G401 (cell line): ENCODE data around the gene SIGLEC11. TPM values are rescaled to one million over a fixed set of nuclear protein-coding genes. Genes with fewer than 3 reads are reported as not detected.
"Not testable (repeated sequence)": the region's sequence is repeated elsewhere in the genome, so short reads cannot be mapped to it uniquely, and the experiment has no call there.

Experiments used
- DNase-seq: peaks from one replicate; pipeline ENCODE4 v3.0.0-alpha.2; 2015; ENCODE audit warnings: low spot score
- in situ Hi-C: cut with HindIII; loops from 2 replicates; pipeline ENCODE4 v1.10.0; 2016; ENCODE audit warnings: low sequenced_read_pairs, mixed read lengths
- total RNA-seq: library from RNA; depleted of rRNA; stranded (reverse); fragments of >200 nt; shearing (Covaris generic); gene quantifications from 2 replicates; pipeline ENCODE4 v1.2.3, GENCODE V29; 2014; rRNA removed

The SIGLEC11 gene, protein sequence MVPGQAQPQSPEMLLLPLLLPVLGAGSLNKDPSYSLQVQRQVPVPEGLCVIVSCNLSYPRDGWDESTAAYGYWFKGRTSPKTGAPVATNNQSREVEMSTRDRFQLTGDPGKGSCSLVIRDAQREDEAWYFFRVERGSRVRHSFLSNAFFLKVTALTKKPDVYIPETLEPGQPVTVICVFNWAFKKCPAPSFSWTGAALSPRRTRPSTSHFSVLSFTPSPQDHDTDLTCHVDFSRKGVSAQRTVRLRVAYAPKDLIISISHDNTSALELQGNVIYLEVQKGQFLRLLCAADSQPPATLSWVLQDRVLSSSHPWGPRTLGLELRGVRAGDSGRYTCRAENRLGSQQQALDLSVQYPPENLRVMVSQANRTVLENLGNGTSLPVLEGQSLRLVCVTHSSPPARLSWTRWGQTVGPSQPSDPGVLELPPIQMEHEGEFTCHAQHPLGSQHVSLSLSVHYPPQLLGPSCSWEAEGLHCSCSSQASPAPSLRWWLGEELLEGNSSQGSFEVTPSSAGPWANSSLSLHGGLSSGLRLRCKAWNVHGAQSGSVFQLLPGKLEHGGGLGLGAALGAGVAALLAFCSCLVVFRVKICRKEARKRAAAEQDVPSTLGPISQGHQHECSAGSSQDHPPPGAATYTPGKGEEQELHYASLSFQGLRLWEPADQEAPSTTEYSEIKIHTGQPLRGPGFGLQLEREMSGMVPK
- total RNA-seq: not detected in 2 replicates

DNA sequence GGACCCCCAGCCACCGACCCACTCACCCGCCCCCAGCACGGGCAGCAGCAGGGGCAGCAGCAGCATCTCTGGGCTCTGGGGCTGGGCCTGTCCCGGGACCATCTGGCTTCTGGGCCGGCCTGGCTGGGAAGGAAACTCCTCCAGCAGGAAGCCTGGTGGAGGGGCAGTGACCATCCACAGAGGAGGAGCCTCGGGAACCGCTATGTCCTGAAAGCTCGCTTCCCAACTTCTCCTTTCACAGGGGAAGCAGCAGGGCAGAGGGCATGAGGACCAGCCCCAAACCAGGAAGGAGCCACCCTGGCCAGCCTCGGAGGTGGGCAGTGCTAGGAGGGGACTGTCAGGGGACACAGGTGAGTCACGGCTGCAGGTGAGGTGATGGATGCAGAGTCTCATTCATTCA, at the start of gene SIGLEC11:
TSS of gene SIGLEC11 (minus strand) at position 193 of the 400 bp plus-strand sequence. CDS start at position 102, 91 bp downstream.
- DNase-seq, in situ Hi-C loops: not testable (repeated sequence)

DNA sequence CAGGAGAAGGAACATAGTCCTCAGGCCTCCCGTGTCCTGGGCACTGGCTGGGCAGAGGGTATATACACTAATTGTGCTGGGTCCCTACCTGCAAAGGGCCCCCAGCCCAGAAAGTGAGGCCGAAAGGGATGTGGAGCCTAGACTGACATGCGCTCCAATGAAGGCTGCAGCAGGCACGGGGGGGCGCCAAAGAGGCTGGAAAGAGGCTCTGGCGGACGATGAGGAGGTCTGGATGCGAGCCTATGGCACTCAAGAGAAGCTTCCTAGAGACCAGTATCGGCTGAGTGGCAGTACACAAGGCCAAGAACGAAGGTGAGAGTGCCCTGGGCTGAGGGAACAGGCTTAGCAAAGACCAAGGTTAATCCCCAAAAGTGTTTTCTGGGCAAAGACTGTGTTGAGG, 47.6 kb upstream of the SIGLEC11 start:
- no peak for DNase-seq

DNA sequence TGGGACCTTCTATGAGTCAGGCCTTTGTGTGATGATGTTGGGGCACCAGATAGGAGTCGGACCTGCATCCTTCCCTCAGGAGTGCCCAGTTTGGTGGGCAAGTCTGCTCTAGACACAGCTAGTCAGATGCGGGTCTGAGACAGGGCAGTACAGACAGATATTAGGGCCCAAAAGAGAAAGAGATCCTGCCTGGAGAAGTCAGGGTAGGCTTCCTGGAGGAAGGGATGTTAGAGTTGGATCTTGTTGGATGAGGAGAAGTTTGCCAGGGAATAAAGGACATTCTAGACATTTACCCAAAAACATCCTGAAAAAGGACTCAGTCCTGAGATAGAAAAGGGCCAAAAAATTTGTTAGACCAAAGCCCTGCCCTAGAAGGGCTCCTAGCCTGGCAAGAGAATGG, 47.0 kb upstream of the SIGLEC11 start:
- no peak for DNase-seq
- in situ Hi-C loops: no loop called here

More for the DNA sequence above, 47.6 kb upstream of the SIGLEC11 start:
- in situ Hi-C loops: no loop called here

DNA sequence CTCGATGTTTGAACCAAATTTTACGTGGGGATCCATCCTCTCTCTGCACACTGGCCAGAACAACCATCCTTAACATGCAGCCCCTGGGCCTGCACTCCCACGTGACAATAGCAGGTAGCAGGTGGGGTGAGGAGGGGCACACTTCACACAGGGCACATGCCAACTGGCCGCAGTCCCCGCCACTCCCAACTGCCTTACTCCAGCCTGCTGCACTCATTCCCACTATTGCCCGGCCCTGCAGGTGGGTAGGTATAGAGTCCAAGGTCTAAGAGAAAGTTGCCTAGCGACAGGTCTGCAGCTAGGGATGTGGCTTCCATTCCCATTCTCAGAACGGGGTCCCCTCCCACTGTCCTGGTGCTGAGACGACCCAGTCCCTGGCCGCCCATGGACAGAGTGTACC, 46.2 kb upstream of the SIGLEC11 start:
- no peak for DNase-seq
- in situ Hi-C loops: no loop called here

DNA sequence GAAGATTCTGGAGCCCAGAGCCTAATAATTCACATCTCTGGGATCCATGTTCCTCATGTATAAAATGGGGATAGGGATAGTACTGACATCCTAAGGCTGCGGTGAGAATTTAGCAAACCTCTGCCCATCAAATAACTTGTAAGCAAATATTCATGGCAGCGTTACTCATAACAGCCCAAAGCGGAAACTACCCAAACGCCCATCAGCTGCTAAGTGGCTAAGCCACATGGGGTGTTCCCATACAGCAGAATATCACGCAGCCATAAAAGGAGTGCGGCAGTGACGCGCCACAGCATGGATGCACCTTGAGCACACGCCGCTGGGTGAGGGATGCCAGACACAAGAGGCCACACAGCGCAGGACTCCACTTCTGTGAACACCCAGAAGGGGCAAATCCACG, 44.5 kb upstream of the SIGLEC11 start:
- DNase-seq: no peak
- in situ Hi-C loops: no loop called here

DNA sequence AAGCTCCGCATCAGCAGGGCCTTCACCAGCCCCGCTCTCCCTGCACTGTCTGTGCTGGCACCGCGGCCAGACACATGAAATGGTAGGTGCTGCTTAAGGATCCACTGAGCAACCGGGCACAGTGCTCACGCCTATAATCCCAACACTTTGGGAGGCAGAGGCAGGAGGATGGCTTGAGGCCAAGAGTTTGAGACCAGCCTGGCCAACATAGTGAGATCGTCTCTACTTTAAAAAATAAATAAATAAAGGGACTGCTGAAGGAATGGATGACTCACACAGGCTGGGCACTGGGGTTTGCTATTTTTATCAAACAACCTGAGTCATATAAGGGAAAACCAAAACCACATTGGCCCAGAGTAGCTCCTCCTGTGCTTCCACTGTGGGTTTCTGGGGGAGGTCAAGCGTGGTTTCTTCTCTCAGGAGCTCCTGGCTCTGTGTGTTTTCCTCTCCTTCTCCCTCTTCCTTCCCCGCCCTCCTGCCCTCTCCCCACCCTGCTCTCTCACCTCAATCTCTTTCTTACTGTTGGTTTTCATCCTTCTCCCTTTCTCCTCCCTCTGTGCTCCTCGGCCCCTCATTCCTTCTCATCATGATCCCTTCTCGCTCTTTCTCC, 42.9 kb upstream of the SIGLEC11 start:
- in situ Hi-C loops: no loop called here
- peak; percentile 9 for DNase-seq

DNA sequence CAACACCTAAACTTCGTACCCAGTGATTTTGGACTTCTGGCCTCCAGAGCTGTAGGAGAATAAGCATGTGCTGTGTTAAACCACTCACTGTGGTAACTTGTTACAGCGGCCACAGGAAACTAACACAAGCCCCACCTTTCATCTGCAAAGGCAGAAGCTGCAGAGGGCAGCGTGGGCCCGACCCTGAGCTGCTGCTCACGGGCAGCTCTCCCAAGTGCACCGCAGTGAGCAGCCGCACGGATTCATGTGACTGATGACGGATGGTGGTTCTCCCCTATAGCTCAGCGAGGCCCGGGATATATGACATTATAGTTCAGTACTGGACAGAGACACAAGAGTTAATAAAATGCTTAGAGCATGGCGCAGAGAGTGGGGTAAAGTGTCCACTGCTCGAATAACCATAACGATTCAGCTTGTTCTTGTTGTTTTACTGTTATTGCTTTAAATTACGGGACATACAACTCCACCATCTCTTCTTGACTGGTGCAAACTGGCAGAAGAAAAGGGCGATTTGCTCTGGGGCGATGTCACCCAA, 42.3 kb upstream of the SIGLEC11 start:
- no peak for DNase-seq
- in situ Hi-C loops: no loop called here

DNA sequence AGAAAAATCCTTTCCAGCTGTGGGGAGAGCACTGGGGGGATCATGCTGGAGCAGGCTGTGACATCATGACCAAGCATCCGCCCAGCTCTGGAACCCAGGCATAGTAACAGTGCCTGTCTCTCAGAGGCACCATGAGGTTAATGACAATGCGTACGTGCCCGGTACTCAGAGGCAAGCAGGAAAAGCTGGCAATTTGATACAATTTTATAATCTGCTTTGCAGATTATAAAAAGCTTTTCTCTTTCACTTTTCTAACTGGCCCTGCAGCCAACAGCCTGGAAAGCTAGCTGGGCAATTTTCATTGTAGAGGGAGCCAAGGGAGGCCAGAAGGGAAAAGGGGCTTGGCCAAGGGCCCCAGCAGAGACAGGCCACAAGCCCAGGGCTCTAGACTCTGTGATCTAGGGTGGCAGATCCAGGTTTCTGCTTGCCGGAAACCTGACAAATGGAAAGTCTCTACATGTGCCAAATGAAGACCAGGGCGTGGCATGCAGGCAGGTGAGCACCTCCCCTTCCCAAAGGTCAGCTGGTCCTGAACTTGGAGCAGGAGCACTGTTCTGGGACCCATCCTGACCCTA, 41.5 kb upstream of the SIGLEC11 start:
- in situ Hi-C loops: no loop called here
- peak; percentile 76 for DNase-seq

DNA sequence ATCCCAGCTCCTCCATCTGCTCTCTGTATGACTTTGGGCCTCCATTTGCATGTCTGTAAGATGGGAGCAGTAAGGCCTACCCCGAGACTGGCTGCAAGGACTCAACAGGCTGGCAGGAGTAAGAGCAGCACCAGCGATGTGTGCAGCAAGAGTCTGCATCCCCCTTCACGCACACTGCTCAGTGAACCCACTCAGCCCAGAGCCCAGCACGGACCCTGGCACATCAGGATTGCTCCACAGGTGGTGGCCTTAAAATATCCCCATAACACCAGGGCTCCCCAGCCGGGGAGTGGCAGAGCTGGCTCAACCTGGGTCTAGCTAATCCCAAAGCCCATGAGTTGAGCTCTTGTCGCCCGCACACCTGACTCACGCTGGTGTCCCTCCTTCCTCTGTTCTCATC, 40.8 kb upstream of the SIGLEC11 start:
- in situ Hi-C loops: no loop called here
- no peak for DNase-seq

DNA sequence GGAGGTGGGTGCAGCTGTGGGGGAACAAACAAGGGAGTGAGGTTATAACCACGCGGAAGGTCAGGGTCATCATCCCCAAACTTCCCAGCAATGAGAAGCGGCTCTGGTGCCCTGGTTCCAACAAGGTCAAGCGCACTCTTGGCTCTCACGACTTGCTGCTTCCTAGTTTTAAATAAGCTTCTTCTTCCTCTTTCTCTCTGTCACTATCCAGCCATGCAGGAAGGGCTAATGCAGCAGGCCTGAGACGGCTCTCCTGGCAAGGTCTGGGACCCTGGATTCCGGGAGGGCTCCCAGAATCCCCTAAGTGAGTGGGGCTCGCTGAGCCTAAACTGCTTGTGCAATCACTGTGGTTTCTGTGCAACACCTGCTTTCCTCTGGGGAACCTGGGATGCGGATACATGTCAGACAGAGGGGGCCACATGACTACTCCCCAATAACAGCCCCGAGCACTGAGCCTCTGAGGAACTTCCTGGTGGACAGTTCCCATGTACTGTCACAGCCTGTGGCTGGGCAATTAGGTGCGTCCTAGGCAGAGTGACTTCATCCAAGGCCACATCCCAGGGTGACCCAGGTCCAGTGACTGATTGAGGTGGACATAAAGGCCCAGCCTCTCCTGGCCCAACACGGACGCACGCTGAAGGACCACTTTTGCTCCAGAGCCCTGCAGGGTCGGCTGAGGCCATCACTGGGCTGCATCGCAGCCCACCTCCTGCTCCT, 40.0 kb upstream of the SIGLEC11 start:
- DNase-seq: no peak
- in situ Hi-C loops: no loop called here

DNA sequence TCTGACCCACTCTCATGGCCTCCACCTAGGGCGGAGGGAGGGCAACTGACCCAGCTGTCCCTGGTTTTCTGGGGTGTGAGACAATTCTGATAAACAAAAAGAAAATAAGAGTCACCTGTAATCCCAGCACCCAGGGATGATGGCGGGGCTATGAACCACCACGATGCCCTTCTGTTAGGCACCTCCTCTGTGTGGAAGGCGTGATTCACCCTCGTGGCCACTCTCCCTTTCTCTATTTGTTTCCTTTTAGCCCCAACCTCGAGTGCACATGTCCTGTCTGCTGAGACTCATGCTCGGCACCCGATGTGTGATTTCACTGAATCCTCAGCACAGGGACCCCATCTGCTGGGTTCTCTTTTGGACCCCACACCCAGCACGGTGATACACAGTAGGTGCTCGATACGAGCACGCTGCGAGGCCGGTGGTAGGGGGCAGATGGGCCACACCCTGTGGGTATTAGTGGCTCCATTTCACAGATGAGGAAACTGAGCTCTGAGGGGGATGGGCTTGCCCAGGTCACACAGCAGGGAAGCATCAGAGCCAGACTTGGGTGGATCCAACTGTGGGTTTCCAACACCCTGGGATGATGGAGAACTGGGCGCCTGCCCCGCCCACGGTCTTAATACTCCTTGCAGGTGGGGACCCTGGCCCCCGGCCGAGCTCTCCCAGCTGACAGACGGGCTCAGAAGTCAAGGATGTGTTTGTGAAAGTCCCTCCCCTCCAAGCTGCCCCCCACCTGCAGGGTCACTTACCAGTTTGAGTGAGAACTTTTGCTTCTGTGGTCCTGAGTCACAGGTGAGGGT, 39.3 kb upstream of the SIGLEC11 start:
- no peak for DNase-seq
- in situ Hi-C loops: no loop called here

DNA sequence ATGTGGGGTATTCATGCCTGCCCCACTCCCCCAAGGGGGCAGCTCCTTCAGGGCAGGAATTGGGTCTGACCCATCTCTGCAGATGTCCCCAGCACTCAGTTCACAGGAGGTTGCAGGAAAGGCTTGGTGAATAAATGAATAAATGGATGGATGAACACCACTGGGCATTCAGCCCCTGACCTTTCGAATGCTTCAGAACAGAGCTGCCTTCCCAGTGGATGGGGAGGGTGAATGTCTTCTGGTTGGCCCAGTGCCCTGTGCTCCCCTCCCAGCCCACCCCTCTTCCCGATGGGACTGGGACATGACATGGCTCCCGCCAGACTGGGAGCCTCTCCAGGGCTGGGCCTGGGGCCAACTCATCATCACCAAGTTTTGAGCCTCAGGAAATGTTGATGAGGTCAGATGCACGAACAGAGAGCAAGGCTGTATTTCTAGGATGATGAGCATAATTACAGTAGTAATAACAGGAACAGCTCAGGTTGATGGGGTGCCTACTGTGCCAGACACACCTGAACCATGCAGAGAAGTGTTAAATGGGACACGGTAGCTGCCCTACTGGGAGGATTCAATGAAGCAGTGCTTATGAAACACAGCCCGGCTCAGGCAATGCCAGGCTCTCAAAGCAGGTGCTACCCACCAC, 38.5 kb upstream of the SIGLEC11 start:
- peak; percentile 66 for DNase-seq

DNA sequence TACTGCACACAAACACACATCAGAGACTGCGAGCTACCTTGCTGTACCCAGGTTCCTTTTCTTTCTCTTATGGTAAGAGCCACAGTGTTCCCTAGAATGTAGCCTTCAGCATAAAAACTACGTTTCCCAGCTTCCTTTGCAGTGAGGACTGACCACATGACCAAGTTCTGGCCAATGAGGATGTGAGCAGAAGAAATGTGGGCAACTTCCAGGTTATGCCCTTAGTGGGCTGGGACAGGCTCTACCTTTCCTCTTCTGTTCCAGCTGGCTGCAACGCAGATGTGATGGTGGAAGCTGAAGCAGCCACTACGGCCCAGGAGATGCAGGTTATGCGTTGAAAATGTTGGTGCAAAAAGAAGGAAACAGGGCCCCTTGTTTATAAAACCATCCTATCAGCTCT, 36.7 kb upstream of the SIGLEC11 start:
- peak; percentile 58 for DNase-seq
- in situ Hi-C loops: no loop called here

More for the DNA sequence above, 38.5 kb upstream of the SIGLEC11 start:
- in situ Hi-C loops: no loop called here

DNA sequence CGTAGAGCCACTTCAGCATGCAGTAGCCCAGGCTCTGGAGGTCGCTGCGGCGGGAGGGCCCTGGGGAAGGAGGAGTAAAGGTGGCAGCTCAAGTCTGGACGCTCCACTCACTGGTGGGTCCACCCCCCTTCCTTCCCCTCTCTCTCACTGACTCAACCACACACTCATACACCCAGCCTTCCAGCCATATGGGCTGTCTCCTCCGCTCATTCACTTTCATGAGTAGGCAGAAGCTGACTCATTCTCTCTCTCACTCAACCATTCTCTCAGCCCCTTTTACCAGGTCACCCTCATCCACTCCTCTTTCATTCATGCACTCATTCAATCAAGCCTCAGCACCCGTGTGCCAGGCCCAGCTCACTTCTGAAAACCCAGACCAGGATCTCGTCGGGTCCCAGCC, 27.5 kb upstream of the SIGLEC11 start:
- in situ Hi-C loops: no loop called here
- DNase-seq: no peak

DNA sequence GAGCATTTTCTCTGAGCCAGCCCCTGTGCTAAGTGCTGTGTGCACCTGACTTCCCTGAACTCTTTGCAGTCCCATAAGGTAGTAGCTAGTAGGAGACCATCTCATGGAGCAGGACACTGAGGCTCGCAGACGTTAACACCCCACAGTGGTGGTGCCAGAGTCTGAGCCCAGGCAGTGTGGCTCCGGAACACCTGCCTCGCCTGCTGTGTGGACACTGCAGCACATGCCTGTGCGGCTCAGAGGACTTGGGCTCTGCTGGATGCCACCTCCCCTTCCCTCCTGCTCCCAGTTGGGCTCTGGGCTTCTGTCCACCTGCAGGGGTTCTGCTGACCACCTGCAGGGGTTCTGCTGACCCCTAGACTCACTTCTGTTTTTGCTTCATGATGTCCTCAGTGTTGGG, 27.0 kb upstream of the SIGLEC11 start:
- no peak for DNase-seq
- in situ Hi-C loops: no loop called here

DNA sequence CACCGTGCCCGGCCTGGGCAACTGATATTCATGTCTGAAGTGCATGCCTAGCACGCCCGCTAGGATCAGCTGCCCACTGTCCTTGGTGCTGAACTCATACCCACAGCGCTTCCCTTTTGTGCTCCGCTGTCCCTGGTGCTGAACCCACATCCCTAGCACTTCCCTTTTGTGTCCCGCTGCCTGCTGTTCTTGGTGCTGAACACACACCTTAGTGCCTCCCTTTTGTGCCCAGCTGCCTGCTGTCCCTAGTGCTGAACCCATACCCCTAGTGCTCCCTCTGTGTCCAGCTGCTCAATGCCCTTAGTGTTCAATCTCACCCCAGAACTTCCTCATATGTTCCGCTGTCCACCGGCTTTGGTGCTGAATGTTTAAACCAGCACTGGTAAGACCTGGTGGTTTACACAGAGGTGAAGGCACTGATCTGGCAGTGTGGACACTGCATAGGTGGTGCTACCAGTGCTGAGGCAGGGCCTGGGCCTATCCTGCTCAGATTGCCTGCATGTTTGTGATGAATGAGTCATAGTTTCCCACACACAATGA, 26.3 kb upstream of the SIGLEC11 start:
- in situ Hi-C loops: no loop called here

DNA sequence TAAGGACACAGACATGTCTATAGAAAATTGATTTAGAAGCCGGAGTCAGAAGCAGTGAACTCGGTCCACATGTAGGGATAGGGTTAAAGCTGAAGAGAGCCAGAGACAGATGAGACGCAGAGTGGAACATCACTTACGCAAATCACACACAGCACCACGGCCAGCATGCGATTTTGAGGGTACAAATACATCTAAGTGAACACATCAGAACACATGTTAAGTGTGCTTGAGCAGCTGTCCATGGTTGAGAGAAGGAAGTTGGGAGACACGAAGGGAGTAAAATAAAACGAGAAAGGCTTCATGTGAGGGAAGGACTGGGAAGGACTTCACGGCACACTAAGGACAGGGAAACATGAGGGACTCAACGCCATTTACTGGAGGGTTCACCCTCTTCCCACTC, 25.4 kb upstream of the SIGLEC11 start:
- in situ Hi-C loops: no loop called here
- DNase-seq: no peak

More for the DNA sequence above, 26.3 kb upstream of the SIGLEC11 start:
- peak; percentile 47 for DNase-seq
